22Rv1 (cell line): ENCODE data around the gene ZNF608.

Source experiments
- ZFX ChIP-seq: fragments of 450-650 bp; IDR thresholded peaks from 2 replicates; pipeline ENCODE4 v1.6.1; 2017; ENCODE audit warnings: antibody characterized with exemption, borderline replicate concordance
- TF ChIP-seq, protein P1 (sequence below): fragments of 450-650 bp; IDR thresholded peaks from 2 replicates; pipeline ENCODE4 v1.5.1; 2017; ENCODE audit warnings: mild to moderate bottlenecking

GRCh38 chr5:124725040-124725434 lies 21.4 kb downstream of the ZNF608 start:
- TF ChIP-seq, protein P1, sequence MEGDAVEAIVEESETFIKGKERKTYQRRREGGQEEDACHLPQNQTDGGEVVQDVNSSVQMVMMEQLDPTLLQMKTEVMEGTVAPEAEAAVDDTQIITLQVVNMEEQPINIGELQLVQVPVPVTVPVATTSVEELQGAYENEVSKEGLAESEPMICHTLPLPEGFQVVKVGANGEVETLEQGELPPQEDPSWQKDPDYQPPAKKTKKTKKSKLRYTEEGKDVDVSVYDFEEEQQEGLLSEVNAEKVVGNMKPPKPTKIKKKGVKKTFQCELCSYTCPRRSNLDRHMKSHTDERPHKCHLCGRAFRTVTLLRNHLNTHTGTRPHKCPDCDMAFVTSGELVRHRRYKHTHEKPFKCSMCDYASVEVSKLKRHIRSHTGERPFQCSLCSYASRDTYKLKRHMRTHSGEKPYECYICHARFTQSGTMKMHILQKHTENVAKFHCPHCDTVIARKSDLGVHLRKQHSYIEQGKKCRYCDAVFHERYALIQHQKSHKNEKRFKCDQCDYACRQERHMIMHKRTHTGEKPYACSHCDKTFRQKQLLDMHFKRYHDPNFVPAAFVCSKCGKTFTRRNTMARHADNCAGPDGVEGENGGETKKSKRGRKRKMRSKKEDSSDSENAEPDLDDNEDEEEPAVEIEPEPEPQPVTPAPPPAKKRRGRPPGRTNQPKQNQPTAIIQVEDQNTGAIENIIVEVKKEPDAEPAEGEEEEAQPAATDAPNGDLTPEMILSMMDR: no peak
- TF ChIP-seq ZFX: no peak
